Amygdala (tissue), 56 donors: ENCODE data around the gene MX1.

ENCODE experiments used
- DNase-seq, 56 donors: peaks; one replicate each; lab custom pipeline; 2025; lab: John Stamatoyannopoulos, UW

MX1 gene

GRCh38 chr21:41431788-41432548 lies 5.9 kb downstream of the MX1 start:
- DNase-seq = no peak

GRCh38 chr21:41432562-41433460 lies 6.8 kb downstream of the MX1 start:
- DNase-seq = no peak

GRCh38 chr21:41433566-41433965 lies 7.5 kb downstream of the MX1 start:
- DNase-seq = no peak

- DNase-seq = no peak
Observed at GRCh38 chr21:41435706-41436105, 9.7 kb downstream of the MX1 start.

GRCh38 chr21:41437729-41438128 lies 11.7 kb downstream of the MX1 start:
- DNase-seq = no peak

GRCh38 chr21:41438425-41439113 lies 12.5 kb downstream of the MX1 start:
- DNase-seq = no peak

- no peak for DNase-seq
Observed at GRCh38 chr21:41439248-41439647, 13.2 kb downstream of the MX1 start.

GRCh38 chr21:41441546-41441945 lies 15.5 kb downstream of the MX1 start:
- no peak for DNase-seq

GRCh38 chr21:41442481-41443186 lies 16.6 kb downstream of the MX1 start:
- no peak for DNase-seq

GRCh38 chr21:41443562-41443961 lies 17.5 kb downstream of the MX1 start:
- no peak for DNase-seq

GRCh38 chr21:41444703-41445464 lies 18.8 kb downstream of the MX1 start:
- DNase-seq = no peak

- no peak for DNase-seq
Observed at GRCh38 chr21:41445465-41445862, 19.4 kb downstream of the MX1 start.

- DNase-seq = no peak
Observed at GRCh38 chr21:41446586-41446985, 20.5 kb downstream of the MX1 start.

GRCh38 chr21:41447356-41447755 lies 21.3 kb downstream of the MX1 start:
- no peak for DNase-seq

GRCh38 chr21:41449613-41450012 lies 23.6 kb downstream of the MX1 start:
- no peak for DNase-seq

- DNase-seq = no peak
Observed at GRCh38 chr21:41451753-41452676, 26.0 kb downstream of the MX1 start.

GRCh38 chr21:41453198-41453597 lies 27.2 kb downstream of the MX1 start:
- no peak for DNase-seq

GRCh38 chr21:41453761-41454160 lies 27.7 kb downstream of the MX1 start:
- no peak for DNase-seq

GRCh38 chr21:41458121-41458520 lies 32.1 kb downstream of the MX1 start:
- DNase-seq = no peak
